T-helper 22 cell (primary cell): ENCODE data around the gene CCDC85C.

Source experiments
- DNase-seq: peaks from one replicate; pipeline ENCODE4 v3.0.0-alpha.2; 2020; ENCODE audit warnings: low read depth

CCDC85C gene

GRCh38 chr14:99539491-99539890, 64.5 kb downstream of the CCDC85C start:
- DNase-seq: no peak

GRCh38 chr14:99538733-99539132, 65.3 kb downstream of the CCDC85C start:
- no peak for DNase-seq

GRCh38 chr14:99538275-99538674, 65.7 kb downstream of the CCDC85C start:
- DNase-seq: no peak

GRCh38 chr14:99537399-99537798, 66.6 kb downstream of the CCDC85C start:
- no peak for DNase-seq

GRCh38 chr14:99535908-99536778, 67.9 kb downstream of the CCDC85C start:
- DNase-seq: no peak

- no peak for DNase-seq
These were observed 68.6 kb downstream of the CCDC85C start for GRCh38 chr14:99535448-99535847.

DNA sequence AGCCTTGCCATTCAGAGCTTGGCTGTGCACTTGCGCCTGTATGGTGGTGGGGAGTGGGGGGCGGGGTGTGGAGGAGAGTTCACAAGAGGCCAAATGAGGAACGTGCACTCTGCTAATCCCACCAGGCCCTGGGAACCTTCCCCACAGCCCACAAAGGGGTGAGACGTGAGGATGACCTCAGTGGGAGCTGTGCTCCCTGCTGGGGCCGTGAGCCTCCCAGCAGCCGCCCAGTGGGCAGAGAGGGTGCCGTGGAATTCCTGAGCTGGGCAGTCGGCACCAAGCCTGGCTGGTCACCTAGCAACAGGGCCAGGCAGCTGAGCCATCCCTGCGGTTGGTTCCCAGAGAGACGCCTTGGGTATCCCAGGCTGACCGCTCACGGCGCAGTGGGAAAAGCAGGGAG, 69.1 kb downstream of the CCDC85C start:
- DNase-seq: no peak

DNA sequence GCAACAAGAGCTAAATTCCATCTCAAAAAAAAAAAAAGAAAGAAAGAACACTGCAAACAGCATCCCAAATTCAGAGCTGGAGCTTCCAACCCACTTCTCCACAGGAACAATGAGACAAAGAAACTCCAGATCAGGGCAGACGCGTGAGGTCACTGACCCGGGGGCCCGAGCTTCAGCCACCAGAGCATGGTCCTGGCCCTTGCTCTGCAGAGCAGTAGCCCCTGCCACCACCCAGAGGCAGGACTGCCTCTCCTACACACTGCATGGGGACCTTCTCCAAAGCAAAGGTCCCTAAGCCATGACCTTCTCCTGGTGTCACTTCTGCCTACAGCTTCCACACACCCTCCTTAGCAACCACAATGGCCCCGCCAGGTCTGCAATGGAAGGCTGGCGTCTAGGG, 69.7 kb downstream of the CCDC85C start:
- no peak for DNase-seq

DNA sequence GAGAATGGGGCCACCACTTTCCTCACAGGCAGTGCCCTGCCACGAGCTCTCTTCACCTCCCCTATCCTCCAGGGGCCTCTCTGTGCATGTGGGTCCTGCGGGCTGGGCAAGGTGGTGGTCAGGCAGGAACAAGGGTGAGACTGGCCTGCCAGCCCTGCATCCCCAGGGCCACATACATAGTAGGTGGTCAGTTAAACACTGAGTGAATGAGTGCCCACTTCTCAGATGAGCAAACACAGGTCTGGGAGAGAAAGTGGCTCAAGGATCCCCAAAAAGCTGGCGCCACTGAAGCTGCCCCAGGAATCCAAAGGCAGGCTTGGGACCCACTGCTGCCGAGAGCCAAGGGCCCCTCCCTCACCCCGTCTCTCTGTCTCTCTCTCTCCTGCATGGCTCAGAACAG, 71.7 kb downstream of the CCDC85C start:
- DNase-seq: no peak

- no peak for DNase-seq
These were observed 72.5 kb downstream of the CCDC85C start for GRCh38 chr14:99531251-99532096.

GRCh38 chr14:99530407-99531155, 73.4 kb downstream of the CCDC85C start:
- no peak for DNase-seq

- no peak for DNase-seq
These were observed 74.1 kb downstream of the CCDC85C start for GRCh38 chr14:99529899-99530298.

DNA sequence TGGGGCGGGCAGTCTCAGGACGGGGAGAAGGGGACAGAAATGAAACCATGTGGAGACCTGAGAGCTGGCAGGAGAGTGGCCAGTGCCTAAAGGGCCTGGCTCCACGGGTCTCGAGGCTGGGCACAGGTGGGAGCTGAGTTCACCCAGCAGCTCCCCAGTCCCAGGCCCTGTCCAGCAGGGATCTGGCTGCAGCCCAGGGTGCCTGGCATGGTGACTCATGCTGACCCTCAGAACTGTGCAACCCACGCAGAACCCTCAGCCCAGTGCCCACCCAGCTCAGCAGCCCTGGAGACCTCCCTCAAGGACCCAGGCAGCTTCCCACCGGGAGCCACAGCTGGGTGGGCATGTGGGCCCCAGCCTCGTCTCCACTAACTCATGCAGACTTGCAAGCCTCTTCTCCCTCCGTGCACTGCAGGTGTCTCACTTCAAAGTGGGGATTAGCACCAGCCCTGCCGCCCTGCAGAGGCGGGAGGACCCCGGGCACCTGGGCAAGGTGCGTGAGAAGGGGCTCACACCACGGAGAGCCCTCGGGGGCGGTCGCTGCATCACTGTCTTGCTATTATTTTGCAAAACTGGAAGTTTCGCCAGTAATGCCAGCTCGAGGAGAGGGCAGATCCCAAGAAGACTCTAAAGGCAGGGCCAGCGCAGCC, 76.5 kb downstream of the CCDC85C start:
- no peak for DNase-seq

- no peak for DNase-seq
These were observed 77.0 kb downstream of the CCDC85C start for GRCh38 chr14:99527026-99527425.

- DNase-seq: no peak
These were observed 78.3 kb downstream of the CCDC85C start for GRCh38 chr14:99525699-99526080.

DNA sequence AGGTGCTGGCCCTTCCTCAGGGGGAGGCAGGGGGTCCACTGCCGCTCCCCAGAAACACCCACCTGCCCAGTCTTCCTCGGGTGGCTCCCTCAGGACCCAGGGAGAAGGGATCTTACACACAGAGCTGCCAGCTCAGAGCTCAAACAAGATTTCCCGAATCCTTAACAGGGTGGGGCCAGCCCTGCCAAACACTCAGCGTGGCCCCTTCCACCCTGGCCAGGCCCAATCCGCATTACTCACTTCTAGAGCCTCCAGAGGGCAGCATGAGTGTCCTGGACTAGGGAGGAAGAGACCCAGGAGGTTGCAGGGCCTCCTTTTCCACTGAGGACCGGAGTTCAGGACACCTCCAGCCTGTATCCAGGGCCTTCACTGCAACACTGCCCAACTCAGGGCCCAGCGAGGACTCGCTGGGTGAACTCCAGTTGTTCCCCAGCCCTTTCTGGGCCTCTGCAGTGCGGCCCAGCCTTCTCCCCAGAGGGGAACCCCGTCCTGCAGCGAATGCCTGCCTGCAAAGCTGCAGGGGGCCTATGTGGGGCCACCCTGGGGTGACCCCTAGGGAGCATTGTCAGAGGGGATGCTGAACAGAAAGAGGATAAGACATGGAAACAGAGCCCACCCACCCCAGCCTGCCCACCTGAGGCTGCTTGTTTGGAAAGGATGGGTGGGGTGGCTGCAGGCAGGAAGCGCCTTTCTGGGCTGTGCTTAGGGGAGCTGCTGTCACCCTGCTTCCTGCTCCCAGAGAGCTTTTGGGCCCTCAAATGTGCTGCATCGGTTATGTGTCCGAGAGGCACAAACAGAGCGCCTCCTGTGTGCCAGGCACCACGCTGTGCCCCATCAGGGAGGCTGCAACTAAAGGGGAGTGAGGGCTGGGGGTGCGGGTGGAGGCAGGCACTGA, 79.0 kb downstream of the CCDC85C start:
- DNase-seq: no peak

- DNase-seq: no peak
These were observed 79.8 kb downstream of the CCDC85C start for GRCh38 chr14:99524091-99524661.

DNA sequence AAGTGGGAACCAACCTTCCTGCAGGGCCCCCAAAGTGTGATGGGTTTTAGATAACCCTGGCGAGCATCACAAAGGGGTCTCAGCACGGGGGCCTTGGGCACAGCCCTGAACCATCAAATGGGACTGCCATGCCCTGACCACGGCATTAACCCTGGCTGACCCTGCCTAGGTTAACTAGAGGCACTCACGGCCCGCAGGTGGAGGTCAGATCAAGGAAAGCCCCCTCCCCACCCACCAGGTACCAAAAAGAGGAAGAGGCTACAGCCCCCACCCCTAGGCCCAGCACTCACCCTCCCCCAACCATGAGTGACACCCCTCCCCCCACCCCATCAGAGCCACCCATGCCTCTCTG, 80.3 kb downstream of the CCDC85C start:
- DNase-seq: no peak

- DNase-seq: no peak
These were observed 80.9 kb downstream of the CCDC85C start for GRCh38 chr14:99522934-99523703.

DNA sequence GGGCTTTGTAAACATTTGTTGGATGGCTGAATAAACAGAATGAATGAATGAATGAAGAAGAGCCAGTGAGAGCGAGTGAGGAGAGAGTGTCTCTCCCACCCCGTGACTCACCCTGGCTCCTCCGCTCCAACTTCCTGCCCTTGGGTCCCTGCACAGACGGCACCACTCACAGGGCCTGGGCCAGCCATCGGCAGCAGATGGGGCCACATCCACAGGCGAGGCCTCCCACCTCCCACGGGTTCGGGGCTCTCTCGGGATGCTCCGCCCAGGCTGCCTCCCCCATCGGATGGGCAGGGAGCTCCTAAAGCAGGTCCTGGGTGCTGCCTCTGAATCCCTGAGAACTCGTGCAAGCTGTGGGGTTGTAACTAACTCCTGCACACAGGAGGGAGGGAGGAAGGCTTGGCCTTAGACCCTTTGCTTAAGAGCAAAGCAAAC, 81.5 kb downstream of the CCDC85C start:
- DNase-seq: no peak
